Measurements from ENCODE around the gene PCGF6. TPM values are rescaled to one million over a fixed set of nuclear protein-coding genes. Genes with fewer than 3 reads are reported as not detected.

The PCGF6 gene
- total RNA-seq, 3 donors from 2014 or later (not counting 1 experiment from before 2014, with no cell fraction given) = 5.1 to 8.1 (median 7.1) TPM

GRCh38 chr10:103278537-103278823 is 72.5 kb downstream of the PCGF6 start:
- no peak overlapping the region for H3K4me3 ChIP-seq (ENCODE audit: low read length)
- H3K9me3 ChIP-seq (ENCODE audit: control insufficient read depth, insufficient read depth, low read length) = peaks cover 4% of the 10 kb centered on the region
- H3K27ac ChIP-seq (ENCODE audit: low read length) = no peak overlapping the region
- Mint-ChIP-seq H3K4me3 (no peak overlapping the region), H3K27ac (no peak overlapping the region), H3K4me1 (peaks cover 0 to 9% of the 10 kb centered on the region in 2 donors), H3K9me3 (peaks cover 0 to 4% of the 10 kb centered on the region in 2 donors), H3K27me3 (ENCODE audit: low read depth in 2 of 2) (peaks cover 57 to 64% of the 10 kb centered on the region in 2 donors), H3K36me3 (no peaks in the 10 kb centered on the region)
- H3K36me3 ChIP-seq (ENCODE audit: control insufficient read depth, insufficient read depth, low read length) = no peaks in the 10 kb centered on the region
- intact Hi-C loops (cut with micrococcal nuclease) = no loop called here
- ATAC-seq = no peak
- TF ChIP-seq, protein P1, sequence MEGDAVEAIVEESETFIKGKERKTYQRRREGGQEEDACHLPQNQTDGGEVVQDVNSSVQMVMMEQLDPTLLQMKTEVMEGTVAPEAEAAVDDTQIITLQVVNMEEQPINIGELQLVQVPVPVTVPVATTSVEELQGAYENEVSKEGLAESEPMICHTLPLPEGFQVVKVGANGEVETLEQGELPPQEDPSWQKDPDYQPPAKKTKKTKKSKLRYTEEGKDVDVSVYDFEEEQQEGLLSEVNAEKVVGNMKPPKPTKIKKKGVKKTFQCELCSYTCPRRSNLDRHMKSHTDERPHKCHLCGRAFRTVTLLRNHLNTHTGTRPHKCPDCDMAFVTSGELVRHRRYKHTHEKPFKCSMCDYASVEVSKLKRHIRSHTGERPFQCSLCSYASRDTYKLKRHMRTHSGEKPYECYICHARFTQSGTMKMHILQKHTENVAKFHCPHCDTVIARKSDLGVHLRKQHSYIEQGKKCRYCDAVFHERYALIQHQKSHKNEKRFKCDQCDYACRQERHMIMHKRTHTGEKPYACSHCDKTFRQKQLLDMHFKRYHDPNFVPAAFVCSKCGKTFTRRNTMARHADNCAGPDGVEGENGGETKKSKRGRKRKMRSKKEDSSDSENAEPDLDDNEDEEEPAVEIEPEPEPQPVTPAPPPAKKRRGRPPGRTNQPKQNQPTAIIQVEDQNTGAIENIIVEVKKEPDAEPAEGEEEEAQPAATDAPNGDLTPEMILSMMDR (IDR thresholded peaks at IDR 0.05) = no peak
- peaks cover 32% of the 10 kb centered on the region for H3K27me3 ChIP-seq (ENCODE audit: control insufficient read depth, insufficient read depth, low read length)
- DNase-seq = no peak
- H3K4me1 ChIP-seq (ENCODE audit: control insufficient read depth, insufficient read depth, low read length) = peaks cover 7% of the 10 kb centered on the region
- 29% methylated on average over 12 of the region's 12 CpGs for WGBS (ENCODE audit: insufficient coverage)

GRCh38 chr10:103277713-103278536 is 73.0 kb downstream of the PCGF6 start:
- Histone ChIP-seq H3K4me1 (ENCODE audit: control insufficient read depth, insufficient read depth, low read length) (peaks cover 7% of the 10 kb centered on the region), H3K27me3 (ENCODE audit: control insufficient read depth, insufficient read depth, low read length) (peaks cover 32% of the 10 kb centered on the region), H3K9me3 (ENCODE audit: control insufficient read depth, insufficient read depth, low read length) (peaks cover 4% of the 10 kb centered on the region), H3K27ac (ENCODE audit: low read length) (no peak overlapping the region), H3K36me3 (ENCODE audit: control insufficient read depth, insufficient read depth, low read length) (no peaks in the 10 kb centered on the region), H3K4me3 (ENCODE audit: low read length) (no peak overlapping the region)
- 13% methylated on average over 76 of the region's 76 CpGs for WGBS (ENCODE audit: insufficient coverage)
- ATAC-seq = no peak
- H3K4me3 Mint-ChIP-seq = no peak overlapping the region
- H3K27ac Mint-ChIP-seq = no peak overlapping the region
- intact Hi-C loops (cut with micrococcal nuclease) = no loop called here
- peaks cover 53 to 58% of the 10 kb centered on the region in 2 donors for H3K27me3 Mint-ChIP-seq (ENCODE audit: low read depth in 2 of 2)
- TF ChIP-seq, protein P1 (IDR thresholded peaks at IDR 0.05) = no peak
- peaks cover 0 to 4% of the 10 kb centered on the region in 2 donors for H3K9me3 Mint-ChIP-seq
- peaks cover 0 to 9% of the 10 kb centered on the region in 2 donors for H3K4me1 Mint-ChIP-seq
- no peaks in the 10 kb centered on the region for H3K36me3 Mint-ChIP-seq
- DNase-seq = no peak

- H3K27me3 Mint-ChIP-seq (ENCODE audit: low read depth in 2 of 2) = peaks cover 52% of the 10 kb centered on the region in 2 donors
- no peak within 1 kb of the TSS for H3K4me3 Mint-ChIP-seq
- no peaks in the 10 kb centered on the region for H3K36me3 Mint-ChIP-seq
- H3K36me3 ChIP-seq (ENCODE audit: control insufficient read depth, insufficient read depth, low read length) = no peaks in the 10 kb centered on the region
- peaks cover 4% of the 10 kb centered on the region for H3K9me3 ChIP-seq (ENCODE audit: control insufficient read depth, insufficient read depth, low read length)
- peaks cover 0 to 9% of the 10 kb centered on the region in 2 donors for H3K4me1 Mint-ChIP-seq
- no peak within 1 kb of the TSS for H3K4me3 ChIP-seq (ENCODE audit: low read length)
- DNase-seq (peak in 1 of 2 donors; percentile 25), ATAC-seq (no peak)
- H3K4me1 ChIP-seq (ENCODE audit: control insufficient read depth, insufficient read depth, low read length) = peaks cover 7% of the 10 kb centered on the region
- peaks cover 32% of the 10 kb centered on the region for H3K27me3 ChIP-seq (ENCODE audit: control insufficient read depth, insufficient read depth, low read length)
- TF ChIP-seq, protein P1 (IDR thresholded peaks at IDR 0.05) = no peak
- no peak within 1 kb of the TSS for H3K27ac ChIP-seq (ENCODE audit: low read length)
- H3K27ac Mint-ChIP-seq = no peak within 1 kb of the TSS
- intact Hi-C loops (cut with micrococcal nuclease) = no loop called here
- 1% methylated on average over 105 of the region's 105 CpGs for WGBS (ENCODE audit: insufficient coverage)
- H3K9me3 Mint-ChIP-seq = peaks cover 0 to 4% of the 10 kb centered on the region in 2 donors
Observed at GRCh38 chr10:103276896-103277712, 73.8 kb downstream of the PCGF6 start, which contains the start of gene INA. TSS of gene INA (plus strand) at chr10:103277138. CDS start at chr10:103277212, 74 bp downstream.

Measured in natural killer cell (primary cell).